ENCODE results near the gene PLCL1.

DNA sequence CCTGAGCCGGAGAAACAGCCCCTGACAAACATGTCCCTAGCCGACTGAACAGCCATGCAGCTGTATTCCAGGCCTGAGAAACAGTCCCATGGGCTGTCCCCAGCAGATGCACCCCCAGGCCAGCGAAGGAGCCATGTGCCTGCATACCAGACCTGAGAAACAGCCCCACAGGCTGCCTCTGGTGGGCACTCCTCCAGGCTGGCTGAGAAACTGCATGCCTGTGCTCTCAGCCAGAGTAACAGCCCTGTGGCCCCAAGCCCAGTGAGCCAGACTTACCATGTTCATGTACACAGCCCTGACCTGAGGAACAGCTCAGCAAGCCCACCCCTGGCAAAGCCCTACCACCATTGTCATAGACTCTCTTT, 44.1 kb upstream of the PLCL1 start:
- TF ChIP-seq POLR2AphosphoS5 (IDR thresholded peaks at IDR 0.05) (no peak), POLR2A (IDR thresholded peaks at IDR 0.05) (no peak)
- TF ChIP-seq, protein P1, sequence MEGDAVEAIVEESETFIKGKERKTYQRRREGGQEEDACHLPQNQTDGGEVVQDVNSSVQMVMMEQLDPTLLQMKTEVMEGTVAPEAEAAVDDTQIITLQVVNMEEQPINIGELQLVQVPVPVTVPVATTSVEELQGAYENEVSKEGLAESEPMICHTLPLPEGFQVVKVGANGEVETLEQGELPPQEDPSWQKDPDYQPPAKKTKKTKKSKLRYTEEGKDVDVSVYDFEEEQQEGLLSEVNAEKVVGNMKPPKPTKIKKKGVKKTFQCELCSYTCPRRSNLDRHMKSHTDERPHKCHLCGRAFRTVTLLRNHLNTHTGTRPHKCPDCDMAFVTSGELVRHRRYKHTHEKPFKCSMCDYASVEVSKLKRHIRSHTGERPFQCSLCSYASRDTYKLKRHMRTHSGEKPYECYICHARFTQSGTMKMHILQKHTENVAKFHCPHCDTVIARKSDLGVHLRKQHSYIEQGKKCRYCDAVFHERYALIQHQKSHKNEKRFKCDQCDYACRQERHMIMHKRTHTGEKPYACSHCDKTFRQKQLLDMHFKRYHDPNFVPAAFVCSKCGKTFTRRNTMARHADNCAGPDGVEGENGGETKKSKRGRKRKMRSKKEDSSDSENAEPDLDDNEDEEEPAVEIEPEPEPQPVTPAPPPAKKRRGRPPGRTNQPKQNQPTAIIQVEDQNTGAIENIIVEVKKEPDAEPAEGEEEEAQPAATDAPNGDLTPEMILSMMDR (IDR thresholded peaks at IDR 0.05) = no peak

Data from breast epithelium (tissue), 3 donors.